ENCODE measurements around the gene PRDM16. TPM values are rescaled to one million over a fixed set of nuclear protein-coding genes. Genes with fewer than 3 reads are reported as not detected.

PRDM16 gene
- total RNA-seq, 1 donor = 6.5 TPM

GRCh38 chr1:3393987-3394920 lies 325.3 kb downstream of the PRDM16 start:
- Histone ChIP-seq H3K36me3 (ENCODE audit: insufficient read depth, low read length) (no peaks in the 10 kb centered on the region), H3K79me2 (ENCODE audit: insufficient read depth, low read length) (no peaks in the 10 kb centered on the region), H3K27ac (ENCODE audit: low read depth, low read length) (no peak overlapping the region), H3K9me3 (ENCODE audit: low read depth, low read length) (no peaks in the 10 kb centered on the region), H3K27me3 (ENCODE audit: insufficient read depth, low read length) (peaks cover 13% of the 10 kb centered on the region), H4K20me1 (ENCODE audit: insufficient read depth, low read length) (no peaks in the 10 kb centered on the region), H2AFZ (ENCODE audit: low read length) (no peak overlapping the region), H3K4me2 (ENCODE audit: insufficient read depth, low read length) (no peak overlapping the region), H3K4me3 (ENCODE audit: insufficient read depth, low read length) (peak overlapping the region; percentile 28), H3K4me1 (ENCODE audit: insufficient read depth, low read length) (no peaks in the 10 kb centered on the region)
- no peak for TF ChIP-seq CTCF (IDR thresholded peaks at IDR 0.05; ENCODE audit: extremely low read depth, low read depth, low read length)
- no peak for DNase-seq (ENCODE audit: insufficient read length, low spot score, missing footprints)

- TF ChIP-seq CTCF (IDR thresholded peaks at IDR 0.05; ENCODE audit: extremely low read depth, low read depth, low read length) = no peak
- peaks cover 13% of the 10 kb centered on the region for H3K27me3 ChIP-seq (ENCODE audit: insufficient read depth, low read length)
Measured at GRCh38 chr1:3396411-3396810, 327.4 kb downstream of the PRDM16 start.

GRCh38 chr1:3397311-3397710 lies 328.3 kb downstream of the PRDM16 start:
- H3K79me2 ChIP-seq (ENCODE audit: insufficient read depth, low read length) = no peaks in the 10 kb centered on the region
- peaks cover 13% of the 10 kb centered on the region for H3K27me3 ChIP-seq (ENCODE audit: insufficient read depth, low read length)
- H3K4me1 ChIP-seq (ENCODE audit: insufficient read depth, low read length) = peaks cover 9% of the 10 kb centered on the region

More at GRCh38 chr1:3396411-3396810, 327.4 kb downstream of the PRDM16 start:
- DNase-seq (ENCODE audit: insufficient read length, low spot score, missing footprints) = no peak
- Histone ChIP-seq H3K27ac (ENCODE audit: low read depth, low read length) (no peak overlapping the region), H3K9me3 (ENCODE audit: low read depth, low read length) (no peaks in the 10 kb centered on the region), H3K4me3 (ENCODE audit: insufficient read depth, low read length) (no peak overlapping the region), H2AFZ (ENCODE audit: low read length) (no peak overlapping the region), H3K79me2 (ENCODE audit: insufficient read depth, low read length) (no peaks in the 10 kb centered on the region), H3K4me1 (ENCODE audit: insufficient read depth, low read length) (peaks cover 3% of the 10 kb centered on the region), H3K36me3 (ENCODE audit: insufficient read depth, low read length) (no peaks in the 10 kb centered on the region), H4K20me1 (ENCODE audit: insufficient read depth, low read length) (no peaks in the 10 kb centered on the region), H3K4me2 (ENCODE audit: insufficient read depth, low read length) (no peak overlapping the region)

More at GRCh38 chr1:3397311-3397710, 328.3 kb downstream of the PRDM16 start:
- Histone ChIP-seq H2AFZ (ENCODE audit: low read length) (no peak overlapping the region), H3K9me3 (ENCODE audit: low read depth, low read length) (no peaks in the 10 kb centered on the region), H3K4me2 (ENCODE audit: insufficient read depth, low read length) (no peak overlapping the region), H4K20me1 (ENCODE audit: insufficient read depth, low read length) (no peaks in the 10 kb centered on the region), H3K36me3 (ENCODE audit: insufficient read depth, low read length) (no peaks in the 10 kb centered on the region), H3K27ac (ENCODE audit: low read depth, low read length) (no peak overlapping the region), H3K4me3 (ENCODE audit: insufficient read depth, low read length) (no peak overlapping the region)
- no peak for TF ChIP-seq CTCF (IDR thresholded peaks at IDR 0.05; ENCODE audit: extremely low read depth, low read depth, low read length)
- no peak for DNase-seq (ENCODE audit: insufficient read length, low spot score, missing footprints)

All from osteoblast (primary cell).